Embryonic facial prominence (tissue), 1 donor: ENCODE data around the gene MMP21.

Experiments
- DNase-seq: peaks from one replicate; pipeline ENCODE4 v3.0.0-alpha.2; 2016; ENCODE audit errors: extremely low spot score

Gene MMP21

DNA sequence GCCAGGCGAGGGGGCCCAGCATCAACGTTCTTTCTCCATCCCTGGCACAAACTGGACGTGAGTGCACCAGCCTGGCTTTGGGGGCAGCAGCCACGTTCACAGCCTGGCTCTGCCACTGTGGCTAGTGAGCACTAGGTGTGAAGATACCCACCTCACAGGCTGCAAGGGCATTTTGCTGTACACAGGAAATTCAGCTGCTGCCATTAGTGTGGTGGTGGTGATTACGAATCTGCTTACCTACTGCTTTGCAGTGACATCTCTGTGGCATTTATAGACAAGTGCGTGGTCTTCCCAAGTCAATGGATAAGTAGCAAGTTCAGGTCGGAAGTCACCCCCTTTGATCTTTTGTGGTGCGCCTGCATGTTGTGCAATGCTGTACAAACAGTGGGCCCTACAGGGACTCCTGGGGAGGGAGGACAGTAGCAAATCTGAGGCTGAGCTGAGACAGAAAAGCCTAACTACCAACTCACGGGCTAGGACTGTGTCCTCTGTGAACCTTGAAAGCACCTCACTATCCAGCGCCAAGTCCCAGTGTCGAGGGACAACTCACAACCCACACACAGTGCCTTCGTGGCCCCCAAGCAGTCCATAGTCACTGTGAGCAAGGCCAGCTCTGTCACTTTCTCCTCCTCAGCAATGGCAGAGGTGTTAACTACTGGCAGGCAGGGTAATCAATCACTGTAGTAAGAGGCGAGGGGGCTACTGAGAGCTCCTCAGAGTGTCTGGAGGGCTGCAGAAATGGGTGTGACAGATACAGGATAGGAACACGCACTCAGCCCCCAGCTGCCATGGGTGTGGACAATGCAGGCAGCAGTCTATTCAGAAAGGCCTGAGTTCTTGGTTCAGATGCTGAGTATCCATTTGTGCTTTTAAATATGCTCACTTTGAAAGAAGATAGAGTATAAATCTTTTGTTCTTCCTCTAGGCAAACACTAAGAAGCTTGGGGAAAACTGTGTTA, 17.0 kb upstream of the MMP21 start:
- DNase-seq = no peak

DNA sequence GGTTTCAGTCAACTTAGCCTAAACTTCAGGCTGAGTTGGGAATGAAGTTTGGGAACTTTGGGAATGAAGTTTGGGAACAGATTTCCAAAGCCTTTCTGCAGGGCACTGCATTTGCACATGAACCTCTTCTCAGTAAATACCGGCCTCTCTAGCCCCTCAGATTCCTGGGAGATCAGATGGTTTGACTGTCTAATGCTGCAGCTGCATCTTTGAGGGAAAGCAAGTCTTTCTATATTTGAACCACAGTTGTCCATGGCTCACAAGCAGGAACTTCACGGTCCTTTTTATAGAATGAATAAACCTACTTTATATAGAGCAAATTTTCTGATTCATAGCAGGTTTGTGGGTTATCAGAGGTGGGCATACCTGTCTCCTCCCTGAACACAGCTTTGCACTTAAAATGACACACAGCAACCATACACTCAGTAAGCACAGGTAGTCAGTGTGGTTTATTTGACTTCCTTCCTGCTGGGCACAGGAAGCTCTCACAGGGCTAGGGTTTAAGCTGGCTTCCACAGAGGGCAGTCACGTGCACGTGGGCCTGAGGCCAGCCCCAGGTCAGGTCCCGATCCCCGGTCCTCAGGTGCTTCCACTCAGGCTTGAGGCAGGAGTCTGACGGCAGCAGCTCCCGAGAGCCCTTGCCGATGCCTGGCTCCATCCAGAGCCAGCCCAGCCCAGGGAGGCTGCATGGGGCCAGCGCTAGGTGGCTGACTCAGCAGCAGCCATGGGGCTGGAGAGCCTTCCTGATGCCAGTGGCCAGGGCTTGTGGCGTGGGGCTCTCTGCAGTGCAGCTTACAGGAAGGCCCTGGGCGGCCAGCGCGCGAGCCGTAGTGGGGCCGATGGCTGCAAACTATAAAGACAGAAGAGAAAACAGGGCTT, 12.8 kb upstream of the MMP21 start:
- DNase-seq = no peak

DNA sequence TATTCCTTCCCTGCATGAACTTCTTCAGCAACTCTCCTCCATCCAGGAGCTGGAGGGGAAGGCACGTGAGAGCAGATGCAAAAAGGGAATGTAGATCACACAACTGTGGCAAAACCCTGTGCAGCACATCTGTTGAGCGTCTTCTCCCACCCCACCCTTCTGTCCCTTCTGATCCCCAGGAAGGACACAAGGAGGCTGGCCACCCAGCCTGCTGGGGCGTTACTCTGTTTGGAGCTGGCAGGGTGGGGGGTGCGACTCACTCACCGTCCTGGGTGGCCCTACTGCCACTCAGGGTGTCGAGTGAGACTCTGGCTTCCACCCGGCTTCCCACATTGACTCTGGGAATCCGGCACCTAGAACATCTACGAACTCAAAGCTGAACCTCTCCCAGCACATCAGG, 10.2 kb upstream of the MMP21 start:
- no peak for DNase-seq

DNA sequence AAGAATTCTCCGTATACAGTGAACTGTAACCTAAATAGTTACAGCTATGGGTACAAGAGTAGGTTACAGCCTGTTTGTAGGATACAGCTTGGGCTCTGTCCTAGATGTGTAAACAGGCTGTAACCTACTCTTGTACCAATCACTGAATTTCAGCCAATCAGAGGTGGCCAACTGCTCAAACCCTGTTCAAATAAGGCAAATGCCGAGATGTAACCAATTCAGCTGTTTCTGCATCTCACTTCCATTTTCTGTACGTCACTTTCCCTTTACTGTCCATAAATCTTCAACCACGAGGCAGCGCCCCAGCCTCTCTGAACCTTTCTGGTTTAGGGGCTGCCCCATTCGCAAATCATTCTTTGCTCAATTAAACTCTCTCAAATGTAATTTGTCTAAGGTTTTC, 8.3 kb upstream of the MMP21 start:
- DNase-seq = no peak

DNA sequence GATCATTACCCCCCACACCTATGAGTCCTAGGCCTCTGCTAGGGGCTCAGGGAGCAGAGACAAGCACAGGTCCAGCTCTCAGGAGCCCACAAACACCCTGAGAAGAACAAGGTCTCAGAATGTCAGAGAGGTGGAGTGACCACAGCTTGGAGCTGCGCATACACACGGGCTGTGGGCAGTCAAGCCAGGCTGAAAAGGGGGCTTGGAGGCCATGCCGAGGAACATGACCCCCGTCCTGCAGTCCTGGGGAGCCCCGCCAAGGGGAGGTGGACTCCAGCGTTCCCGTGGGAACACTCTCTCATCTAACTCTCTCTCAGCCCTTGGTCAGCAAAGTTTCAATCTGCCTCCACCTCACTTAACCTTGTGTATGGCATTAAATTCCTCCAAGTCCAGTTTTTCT, 7.8 kb upstream of the MMP21 start:
- DNase-seq = no peak

DNA sequence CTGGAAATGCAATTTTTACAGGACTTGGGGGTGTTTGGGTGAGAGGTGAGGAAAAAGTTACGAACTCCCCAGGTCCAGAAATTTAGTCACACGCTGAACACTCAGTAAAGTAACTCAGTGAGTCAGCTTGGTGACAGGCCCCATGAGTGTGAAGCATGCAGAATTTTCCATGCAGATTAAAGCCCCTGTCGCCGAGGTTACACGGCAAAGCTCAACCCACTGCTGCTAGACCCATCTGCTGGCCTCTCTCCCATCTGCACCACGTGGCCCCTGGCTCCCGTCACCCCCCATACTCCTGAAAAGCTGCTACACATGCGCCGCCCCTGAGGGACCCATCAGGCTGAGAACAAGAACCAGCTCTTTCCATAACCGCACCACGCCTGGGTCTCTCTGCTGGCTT, 7.0 kb upstream of the MMP21 start:
- no peak for DNase-seq

DNA sequence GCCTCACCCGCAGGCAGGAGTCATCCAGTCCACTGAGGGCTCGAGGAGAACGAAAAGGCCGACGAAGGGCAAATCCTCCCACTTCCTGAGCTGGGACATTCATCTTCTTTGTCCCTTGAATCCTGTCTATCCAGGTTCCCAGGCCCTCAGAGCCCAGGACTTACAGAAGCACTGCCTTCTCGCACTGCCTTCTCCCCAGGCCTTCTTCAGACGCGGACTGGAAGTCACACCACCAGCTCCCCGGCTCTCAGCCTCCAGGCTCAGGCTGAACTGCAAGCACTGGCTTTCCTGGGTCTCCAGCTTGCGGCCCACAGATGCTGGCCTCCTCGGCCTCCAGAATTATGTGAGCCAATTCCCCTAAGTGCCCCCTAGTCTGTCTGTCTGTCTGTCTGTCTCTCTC, 6.4 kb upstream of the MMP21 start:
- DNase-seq = no peak

DNA sequence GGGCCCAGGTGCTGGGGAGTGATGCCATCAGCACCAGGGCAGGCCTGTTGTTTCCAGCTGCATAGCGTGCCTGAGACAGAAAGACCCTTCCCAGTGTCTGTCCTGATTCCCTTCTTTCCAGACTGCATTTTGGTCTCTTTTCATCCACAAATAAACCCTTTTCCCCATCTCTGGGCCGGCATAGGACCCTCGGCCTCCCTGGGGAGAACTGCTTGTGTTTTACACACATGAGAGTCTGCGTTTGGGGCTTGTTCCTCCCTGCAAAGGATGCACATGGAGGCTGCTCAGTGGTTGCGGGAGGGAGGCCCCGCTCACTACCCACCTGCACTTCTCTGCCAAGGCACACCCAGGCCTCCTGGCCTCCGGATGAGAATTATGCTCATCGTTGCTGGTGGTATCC, 5.8 kb upstream of the MMP21 start:
- no peak for DNase-seq

DNA sequence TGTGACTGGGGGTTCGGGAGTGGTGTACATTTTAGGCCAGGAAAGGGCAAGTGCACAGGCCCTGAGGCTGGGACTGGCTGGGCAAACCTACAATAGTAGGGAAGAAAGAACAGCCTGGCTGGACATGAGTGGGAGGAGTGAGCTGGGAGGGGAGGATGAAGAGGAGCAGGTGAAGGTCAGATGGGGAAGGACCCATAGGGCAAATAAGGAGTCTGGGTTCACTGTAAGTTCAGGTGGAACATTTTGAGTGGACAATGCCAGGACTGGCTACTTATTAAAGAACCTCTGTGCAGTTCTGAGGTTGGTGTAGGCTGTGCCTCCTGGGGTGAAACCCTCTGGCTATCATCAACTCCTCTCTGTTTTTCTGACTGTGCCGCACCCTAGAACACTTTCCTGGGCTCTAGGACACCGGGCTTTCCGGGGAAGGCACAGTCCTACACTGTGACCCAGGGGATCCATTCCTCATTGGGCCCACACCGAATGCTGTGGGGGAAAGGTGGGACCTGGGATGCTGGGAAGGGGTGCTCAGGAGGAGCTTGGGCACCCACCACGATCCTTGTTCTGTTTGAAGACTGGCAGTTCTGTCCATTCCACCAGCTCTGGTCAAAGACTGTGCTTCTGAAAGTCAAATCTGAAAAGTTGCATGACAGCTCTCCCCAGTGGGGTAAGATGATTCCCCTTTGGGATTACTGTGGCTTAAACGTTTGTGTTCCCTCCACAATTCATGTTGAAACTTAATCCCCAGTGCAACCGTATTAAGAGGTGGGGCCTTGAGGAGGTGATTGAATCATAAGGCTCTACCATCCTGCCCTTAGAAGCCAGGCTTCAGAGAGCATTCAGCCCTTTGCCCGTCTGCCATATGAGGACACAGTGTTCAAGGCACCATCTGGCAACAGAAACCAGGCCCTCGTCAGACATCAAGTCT, 4.0 kb upstream of the MMP21 start:
- DNase-seq = no peak

DNA sequence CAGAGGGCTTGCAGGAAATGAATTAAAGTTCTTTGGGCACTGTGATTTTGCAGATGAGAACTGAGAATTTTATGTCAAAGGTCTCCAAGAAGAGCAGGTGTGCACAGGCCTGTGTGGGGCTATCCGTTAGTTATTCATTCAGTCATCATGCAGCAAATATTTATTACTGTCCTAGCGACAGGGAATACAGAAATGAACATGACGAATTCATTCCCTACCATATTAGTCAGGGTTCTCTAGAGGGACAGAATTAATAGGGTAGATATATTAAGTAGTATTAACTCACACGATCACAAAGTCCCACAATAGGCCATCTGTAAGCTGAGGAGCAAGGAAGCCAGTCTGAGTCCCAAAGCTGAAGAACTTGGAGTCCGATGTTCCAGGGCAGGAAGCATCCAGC, 2.9 kb upstream of the MMP21 start:
- no peak for DNase-seq

DNA sequence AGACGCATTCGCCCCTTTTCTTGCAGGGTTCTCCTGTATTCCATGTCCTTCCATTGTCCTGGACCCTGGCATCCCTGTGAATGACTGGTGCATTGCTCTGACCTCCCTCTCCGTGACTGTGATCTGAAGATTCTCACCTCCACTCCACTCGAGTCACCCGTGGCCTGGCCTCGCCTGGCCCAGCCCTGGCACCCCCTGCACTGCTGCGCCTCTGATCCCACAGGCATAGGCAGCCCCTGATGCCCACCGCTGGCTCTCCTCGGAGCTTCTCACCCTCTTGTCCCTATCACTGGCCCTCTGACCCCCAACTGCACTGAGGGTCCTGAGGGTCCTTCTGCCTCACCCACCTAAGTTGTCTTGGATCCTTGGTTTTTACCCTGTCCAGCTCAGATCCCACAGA, 2.2 kb upstream of the MMP21 start:
- DNase-seq = no peak

DNA sequence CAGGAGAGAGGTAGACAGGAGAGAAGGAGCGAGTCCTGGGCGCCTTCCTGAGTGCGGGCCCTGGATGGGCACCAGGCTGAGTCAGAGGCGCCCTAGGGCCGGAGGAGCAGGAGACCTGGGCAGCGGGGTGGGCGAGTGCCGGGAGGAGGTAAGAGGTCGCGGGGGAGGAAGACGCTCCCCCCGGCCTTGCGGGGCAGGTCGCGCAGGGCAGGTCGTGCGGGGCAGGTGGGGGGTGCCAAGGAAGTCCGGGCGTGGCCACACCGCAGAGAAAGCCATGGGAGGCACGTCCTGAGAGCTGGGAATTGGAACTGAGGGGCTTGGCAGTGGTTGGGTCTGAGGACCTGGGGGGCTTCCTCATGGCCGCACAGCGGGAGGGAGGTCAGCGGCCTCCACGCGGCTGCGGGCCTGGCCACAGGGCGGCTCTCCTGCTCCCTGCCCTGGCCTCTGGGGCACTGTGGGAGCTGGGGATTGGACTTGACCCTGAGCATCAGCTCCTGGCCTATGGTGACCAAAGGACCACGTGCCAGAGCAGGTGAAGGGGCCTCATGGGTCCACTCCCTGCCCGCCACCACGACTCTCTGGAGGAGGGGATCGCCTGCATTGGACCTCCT, 935 bp downstream of the MMP21 start:
- no peak for DNase-seq

DNA sequence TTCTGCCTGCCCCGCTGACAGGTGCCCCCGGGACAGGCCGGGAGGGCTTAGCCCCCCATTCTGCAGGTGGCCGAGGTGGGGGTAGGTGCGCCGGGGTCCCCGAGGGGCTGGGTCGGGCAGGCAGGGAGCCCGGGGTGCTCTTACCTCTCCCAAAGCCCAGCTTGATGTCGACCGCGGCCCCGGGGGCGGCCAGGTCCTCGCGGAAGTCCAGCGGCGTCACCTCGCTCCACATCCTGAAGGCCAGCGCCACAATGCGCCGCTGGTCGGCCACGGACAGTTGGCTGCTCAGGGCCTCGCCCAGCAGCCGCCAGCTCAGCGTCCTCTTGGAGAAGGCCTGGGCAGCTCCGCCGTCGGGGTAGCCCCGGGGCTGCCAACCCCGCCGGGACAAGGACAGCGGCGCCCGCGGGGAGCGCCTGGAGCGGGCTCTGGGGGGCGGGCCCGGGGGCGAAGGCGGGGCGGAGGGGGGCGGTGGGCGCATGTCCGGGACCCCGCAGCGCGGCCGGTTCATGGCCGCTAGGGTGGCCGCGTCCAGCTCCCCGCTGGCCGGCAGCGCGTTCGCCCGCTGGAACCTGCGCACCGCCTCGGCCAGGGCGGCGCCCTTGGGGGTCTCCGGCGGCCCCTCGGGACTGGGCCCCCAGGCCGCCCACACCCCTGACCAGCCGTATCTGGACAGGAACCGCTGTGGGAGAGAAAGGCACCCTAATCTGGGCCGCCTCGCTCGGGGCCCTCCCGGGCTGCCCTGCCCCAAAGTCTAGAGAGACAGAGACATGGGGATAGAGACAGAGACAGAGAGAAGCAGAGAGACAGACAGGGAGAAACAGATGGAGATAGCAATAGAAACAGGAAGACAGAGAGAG, 1.7 kb downstream of the MMP21 start:
- no peak for DNase-seq

DNA sequence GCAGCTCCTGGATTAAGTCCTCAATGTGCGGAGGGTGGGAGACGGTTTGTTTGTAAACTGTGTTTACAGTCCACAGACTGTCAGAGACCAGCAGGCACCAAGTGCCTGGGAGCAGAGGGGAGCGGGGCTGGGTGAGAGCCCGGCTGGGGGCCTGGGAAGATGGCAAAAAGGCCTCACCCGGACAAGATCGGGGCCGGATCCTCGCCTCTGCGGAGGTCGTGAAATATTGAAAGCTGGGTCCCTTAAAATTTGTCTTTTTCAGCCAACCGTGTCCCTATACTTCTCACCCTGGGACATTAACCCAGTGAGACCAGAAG, 2.8 kb downstream of the MMP21 start:
- DNase-seq = no peak

DNA sequence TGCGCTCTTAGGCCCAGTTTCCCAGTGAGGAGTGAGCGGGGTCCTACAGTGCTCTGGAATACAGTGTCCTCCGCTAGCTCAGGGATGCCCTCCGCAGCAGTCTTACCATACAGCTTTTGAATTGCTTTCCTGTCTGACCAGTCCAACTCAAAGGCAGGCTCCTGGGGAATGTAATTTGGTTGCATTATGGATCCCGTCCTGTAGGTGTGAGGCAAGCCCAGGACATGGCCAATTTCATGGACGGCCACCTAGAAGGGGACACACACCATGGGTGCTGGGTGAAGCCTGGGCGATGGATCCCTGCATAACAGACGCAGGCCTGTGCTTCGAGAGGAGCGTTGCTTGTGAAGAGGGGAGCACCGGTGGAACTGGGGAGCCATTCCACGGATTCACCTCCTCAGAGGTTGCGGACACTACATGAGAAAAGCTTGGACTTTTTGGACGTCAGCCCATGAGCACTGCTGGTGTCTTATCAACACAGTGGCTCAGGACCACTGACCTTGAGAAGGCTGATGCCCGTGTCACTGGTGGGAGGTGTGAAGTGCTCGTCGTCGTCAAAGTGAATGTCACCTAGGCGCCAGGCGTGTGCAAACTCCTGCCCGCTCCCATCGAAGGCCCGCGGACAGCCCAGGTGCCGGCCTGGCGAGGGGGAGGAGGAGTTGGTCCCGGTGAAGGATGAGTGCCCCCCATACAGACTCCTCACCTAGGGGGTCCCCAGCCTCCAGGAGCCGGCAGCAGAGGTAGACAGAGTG, 3.3 kb downstream of the MMP21 start:
- DNase-seq = no peak

DNA sequence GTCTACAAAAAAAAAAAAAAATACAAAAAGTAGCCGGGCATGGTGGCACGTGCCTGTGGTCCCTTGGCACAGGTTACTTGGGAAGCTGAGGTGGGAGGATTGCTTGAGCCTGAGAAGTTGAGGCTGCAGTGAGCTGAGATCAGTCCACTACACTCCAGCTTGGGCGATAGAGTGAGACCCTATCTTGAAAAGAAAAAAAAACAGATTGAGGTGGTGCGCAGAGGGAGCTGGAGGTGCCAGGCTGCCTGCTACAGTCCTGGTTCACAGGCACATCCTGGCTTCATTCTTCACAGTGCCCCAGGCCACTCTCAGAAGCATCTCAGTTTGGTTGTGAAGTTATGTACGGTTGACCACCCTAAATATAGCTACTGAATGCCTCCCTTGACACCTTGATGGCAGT, 4.8 kb downstream of the MMP21 start:
- no peak for DNase-seq

DNA sequence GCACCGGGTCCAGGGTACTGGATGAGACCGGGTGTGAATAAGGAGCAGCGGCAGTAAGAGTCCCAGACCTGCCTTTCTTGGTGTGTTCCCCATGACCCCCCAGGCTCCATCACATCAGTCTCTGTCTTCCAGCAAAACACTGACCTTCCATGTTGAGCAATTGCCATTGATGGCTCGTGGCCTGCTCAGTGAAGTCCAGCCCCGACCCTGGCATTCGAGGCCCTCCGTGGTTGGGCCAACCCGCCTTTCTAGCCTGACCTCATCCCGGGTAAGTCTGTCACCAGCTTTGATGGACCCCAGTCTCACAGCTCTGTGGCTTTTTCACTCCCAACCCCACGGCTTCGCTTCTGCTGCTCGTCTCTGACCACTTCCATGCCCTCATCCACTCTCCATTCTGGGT, 6.4 kb downstream of the MMP21 start:
- DNase-seq = no peak

DNA sequence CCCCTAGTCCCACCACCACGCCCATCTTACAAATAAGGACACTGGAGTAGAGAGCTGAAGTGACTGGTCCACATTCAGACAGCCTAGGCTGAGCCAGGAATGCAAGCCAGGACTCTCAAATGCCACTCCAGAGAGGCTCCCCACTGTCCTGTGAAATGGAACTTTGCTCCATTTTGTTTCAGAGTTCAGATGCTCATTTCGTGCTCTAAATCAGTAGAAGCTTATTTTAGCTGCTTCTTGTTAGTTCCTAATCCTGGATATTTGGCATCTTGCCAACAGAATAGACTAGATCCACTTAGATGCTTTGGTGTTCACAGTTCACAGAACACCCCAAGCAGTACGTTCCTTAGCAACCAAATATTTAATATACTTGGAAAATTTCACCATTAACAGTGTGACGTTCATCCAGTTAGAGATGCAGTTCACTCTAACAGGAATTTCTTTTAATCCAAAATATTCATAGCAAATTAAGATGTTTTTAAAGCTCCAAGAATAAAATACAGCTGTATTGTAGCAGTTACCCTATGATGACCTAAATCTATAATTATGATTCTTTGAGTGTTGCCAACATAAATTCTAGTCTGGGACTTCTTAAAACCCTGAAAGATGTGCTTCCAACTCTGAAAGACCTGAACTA, 7.3 kb downstream of the MMP21 start:
- DNase-seq = peak; percentile 74

DNA sequence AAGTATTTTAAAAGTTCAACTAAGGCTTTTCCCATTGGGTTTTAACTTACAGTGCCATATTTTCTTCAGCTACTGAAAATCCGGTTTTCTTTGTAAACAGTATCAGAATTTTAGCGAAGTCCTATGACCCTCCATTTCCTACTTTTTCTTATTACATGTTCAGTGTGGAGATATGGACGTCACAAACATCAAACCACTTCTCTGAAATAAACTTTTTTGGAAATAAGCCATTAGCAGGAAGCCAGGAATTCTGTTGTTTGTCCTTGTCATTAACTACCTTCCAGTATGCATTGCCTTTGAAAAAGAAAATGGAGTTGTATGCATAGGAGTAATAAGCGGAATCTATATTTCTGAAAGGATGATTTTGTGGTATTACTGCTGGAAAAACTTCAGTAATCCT, 9.1 kb downstream of the MMP21 start:
- DNase-seq = no peak
